CD4-positive, alpha-beta T cell treated with Interleukin-15 for 4 hours (primary cell): Measurements from ENCODE around the gene RAB3C.

Source experiments
- DNase-seq: peaks from one replicate; pipeline ENCODE4 v3.0.0-alpha.2; 2020; ENCODE audit warnings: low spot score

The RAB3C gene

DNA sequence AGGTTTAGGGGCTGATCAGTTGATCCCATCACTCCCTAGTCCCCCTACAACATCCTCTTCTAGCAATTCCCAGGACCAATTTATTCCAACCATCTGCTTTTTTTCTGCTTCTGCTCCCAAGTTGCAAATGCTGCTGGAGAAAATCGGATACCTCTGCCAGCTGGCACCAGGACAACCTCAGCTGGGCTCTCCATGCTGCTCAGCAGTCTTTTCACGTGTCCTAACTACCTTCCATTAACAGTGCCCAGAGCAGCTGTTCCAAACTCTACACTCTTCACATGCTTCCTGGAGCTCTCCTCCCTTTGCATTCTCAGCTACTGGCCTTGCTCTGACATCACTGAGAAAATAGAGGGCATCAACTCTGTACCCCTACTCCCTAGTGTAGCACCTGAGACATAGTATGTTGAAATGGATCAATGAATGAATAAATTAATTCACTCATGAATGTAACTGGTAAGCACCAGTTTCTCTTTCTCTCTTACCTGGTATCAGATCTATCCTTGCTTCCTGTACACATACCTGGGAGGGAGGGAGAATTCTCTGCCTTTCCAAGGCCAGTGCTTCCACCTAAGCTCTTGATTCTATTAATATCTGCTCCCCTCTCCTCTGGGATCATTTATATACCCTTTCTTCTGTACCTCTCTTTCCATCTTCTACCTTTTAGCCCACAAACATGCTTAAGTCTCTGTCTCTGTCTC is 191.0 kb downstream of the RAB3C start:
- DNase-seq, result no peak

- DNase-seq, result no peak
Measured at GRCh38 chr5:58774937-58775336, 192.1 kb downstream of the RAB3C start.

DNA sequence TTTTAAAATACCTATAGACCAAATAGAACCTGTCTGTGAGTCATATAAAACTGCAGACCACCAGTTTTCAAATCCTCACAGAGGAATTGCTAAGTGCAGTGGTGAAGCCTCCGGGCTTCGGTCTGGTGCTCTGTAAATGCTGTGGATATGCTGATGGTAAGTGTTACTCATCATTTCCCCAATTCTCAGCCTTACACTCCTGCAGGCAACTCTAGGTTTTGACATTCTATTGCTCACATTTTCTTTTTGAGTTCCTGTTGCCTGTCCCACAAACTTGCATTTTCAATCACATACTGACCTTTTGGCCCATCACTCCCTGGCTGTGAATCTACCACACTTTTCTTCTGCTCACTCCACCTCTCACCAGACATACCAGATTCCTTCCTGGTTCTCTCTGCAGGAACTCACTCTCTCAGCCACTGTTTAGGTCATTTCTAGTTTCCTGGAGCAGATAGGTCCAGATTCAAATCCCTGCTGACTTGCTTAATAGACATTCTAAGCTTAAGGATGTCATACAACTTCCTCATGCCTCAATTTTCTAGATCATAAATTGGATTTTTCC is 192.9 kb downstream of the RAB3C start:
- no peak for DNase-seq

DNA sequence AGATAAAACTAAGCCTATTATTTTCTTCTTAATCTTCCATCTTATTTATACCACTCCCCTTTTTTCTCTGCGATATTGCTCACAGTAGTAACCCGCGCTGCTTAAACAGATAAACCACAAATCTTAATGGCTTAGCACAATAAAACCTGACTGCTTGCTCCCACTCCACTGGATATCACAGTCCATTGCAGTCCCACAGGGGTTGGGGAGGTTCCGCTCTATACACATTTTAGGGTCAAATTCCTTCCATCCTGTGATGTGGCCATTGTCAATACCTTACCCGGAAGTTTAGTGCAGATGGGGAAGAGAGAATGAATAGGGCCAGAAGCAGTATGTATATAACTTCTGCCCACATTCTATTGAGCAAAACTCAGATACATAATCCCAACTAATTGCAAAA is 193.7 kb downstream of the RAB3C start:
- no peak for DNase-seq

GRCh38 chr5:58778888-58779287 is 196.0 kb downstream of the RAB3C start:
- no peak for DNase-seq

- DNase-seq, result no peak
Measured at GRCh38 chr5:58786035-58786434, 203.2 kb downstream of the RAB3C start.

DNA sequence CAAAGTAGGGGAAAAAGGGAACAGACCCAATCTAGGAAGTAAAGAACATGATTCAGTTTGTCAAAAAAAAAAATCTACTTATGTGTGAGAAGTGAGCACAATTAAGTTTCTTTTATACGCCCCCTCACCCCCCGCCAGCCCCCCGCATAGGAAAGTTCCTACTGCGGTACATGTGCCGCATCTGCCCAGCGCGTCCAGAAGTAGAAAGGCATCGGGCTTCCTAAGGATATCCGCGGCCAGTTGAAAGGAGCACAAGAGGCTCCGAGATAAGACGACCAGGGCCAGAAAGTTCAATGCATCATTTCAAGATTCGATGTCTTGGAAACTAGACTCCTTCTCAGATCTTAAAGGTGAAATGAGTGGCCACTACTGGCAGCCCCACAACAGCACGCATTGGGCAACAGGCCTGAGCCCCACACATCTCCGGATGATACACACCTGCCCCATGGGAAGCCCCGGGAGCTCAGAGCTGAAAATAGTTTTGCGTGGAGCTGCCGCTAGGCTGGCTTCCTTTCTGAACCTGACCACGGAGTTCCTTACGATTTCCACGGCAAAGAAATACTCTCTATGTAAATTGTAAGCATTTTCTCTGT is 203.9 kb downstream of the RAB3C start:
- no peak for DNase-seq

DNA sequence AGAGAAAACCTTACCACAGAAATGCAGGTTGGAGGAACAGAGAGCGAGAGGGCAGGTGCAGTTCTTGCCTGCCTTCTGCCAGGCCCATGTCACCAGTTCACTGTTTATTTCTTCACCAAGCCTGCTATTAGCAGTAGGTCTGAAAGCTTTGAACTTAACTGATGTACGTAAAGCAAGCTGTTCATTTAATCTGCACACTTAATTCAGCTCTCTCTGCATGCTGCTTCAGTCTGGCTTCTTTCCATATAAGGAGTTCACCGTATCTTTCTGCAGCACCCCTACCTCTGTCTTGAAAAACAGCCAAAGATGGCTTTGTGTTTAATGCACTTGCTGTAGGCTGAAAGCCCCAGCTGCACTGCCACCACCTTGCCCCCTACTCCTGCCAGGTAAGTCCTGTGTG is 205.1 kb downstream of the RAB3C start:
- DNase-seq, result no peak

DNA sequence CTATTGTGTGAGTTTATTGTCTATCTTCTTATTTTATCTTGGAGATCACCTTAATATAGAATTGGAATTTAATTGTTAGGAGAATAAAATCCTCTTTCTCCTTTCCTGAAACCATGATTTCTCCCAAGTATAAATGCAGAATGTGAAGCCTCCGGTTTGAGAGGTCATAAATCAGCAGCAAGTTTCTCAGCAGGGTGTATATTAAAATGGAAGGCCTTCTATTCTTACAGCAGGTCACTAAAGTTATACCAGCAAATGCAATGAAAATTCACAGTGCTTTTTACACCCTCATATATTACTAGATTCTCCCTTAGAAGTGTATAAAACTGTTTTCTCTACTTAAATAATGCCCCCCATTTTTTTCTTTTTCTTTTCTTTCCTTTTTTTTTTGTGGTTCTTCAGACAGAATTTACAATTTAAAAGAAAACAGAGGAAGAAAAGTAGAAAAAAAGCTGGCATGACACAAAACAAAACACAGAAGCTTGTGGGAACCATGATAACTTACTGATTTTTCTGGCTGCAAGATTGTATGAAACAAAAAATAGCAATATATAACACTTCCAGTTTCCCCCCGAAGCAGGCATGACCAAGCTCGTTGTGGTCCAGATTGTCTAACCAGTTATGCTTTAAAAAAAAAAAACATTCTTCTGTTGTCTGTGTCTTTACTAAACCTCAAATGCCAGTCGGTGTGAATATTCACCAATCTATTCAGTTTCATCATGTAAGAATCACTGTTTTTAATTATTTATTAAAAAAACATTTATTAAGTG is 211.2 kb downstream of the RAB3C start:
- no peak for DNase-seq

DNA sequence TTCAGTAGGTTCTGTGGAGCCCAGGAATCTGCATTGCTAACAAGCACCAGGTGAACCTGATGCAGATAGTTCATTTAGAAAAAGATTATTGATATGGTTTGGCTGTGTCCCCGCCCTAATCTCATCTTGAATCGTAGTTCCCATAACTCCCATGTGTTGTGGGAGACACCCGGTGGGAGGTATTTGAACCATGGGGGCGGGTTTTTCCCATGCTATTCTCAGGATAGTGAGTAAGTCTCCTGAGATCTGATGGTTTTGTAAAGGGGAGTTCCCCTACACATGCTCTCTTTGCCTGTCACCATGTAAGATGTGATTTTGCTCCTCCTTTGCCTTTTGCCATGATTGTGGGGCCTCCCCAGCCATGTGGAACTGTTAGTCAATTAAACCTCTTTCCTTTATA is 212.0 kb downstream of the RAB3C start:
- DNase-seq, result no peak

GRCh38 chr5:58795327-58795726 is 212.5 kb downstream of the RAB3C start:
- DNase-seq, result no peak

GRCh38 chr5:58797021-58797420 is 214.1 kb downstream of the RAB3C start:
- no peak for DNase-seq

DNA sequence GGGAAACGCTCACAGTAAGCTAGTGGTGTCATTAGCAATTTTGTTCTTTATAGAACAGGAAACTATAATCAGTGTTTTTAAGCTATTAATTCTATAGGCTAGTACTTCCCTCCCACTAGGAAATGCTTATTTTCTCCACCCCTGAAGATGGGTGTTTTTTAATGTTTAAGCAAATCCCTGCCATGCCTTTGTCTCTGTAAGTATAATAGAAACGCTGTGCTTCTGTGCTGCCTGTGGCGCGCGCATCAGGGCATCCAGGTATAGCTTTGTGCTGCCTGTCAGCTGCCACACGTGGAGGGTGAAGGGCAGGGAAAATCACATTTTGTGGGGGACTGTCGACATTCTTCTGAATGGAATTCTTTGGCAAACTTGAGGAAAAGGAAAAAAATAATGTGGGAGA is 217.5 kb downstream of the RAB3C start:
- no peak for DNase-seq

DNA sequence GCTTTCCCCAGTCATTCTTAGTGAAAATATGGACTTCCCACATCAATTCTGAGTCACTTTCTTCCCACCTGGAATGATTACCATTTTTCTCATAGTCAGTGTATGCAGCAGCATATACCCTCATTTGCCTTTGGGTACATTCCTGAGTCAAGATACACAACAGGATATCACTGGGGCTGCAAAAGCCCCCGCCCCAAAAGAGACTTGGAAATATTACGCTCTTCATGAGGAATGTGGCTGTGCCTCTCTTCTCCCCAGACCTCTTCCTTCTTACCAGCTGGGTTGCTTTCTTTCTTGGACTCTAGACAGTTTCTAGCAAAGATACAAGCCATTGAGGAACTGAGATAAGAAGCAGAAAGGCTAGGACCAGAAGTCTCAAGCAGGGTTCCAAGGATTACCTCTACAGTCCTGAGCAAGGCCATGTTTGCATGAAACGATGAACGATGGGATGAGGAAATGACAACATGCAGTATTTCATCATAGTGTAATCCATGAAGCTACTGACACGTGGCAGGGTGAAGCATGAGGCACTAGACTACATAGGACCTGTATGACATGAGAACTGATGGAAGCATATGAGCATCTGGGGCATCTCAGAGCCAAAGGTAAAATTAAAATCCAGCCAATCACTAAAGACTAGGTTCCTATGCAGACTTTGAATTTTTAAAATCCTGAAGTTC is 218.1 kb downstream of the RAB3C start:
- no peak for DNase-seq

DNA sequence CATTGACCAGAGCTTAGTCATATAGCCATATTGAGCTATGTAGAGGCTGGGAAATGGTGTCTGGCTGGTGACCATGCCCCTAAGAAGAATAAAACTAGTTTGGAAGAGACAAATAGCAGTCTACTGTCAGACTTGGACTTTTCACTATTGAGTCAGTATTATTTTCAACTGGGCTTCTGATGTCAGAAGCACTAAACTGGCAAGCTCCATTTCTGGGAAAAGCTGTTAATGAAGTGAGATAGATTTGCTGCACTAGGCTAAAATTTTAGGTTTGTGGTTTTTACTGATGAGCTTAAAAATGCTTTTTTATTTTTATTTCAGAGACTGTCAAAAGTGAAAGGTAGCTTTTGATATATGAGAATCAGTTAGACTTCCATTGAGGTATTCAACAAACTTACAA is 220.2 kb downstream of the RAB3C start:
- DNase-seq, result no peak

- no peak for DNase-seq
Measured at GRCh38 chr5:58804291-58804690, 221.4 kb downstream of the RAB3C start.

DNA sequence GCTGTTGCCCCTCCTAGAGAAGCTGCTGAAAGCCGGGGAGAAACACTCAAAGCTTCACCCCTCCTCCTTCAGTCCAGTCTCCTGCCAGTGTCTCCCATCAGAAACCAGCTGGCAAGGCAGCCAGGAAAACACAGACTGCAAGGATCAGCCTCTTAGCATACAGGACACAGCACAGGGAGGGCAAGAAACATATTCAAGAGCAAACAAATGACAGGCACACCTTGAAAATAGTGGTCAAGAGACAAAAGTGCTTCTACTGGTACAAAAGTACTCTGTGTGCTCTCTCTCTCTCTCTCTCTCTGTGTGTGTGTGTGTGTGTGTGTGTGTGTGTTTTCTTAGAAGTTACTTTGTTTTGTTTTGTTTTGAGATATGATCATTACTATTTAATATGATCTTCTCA is 227.2 kb downstream of the RAB3C start:
- DNase-seq, result no peak

DNA sequence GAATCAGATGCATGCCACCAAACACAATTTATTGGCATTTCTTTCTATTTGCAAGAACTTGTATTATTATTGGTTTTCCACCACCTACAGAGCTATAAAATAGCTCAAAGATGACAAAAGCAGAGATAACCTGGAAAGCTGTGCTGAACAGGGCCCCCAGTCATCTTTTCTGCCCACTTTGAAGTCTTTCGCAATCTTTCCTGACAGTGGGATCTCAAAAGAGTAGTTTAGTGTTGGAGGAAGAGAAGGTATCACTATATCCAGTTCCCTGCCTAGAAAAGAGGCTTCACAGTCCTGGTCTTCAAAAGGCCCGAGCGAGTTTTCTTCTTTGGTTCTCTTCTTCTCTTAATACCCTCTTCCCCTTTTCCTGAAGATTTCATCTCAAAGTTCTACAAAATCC is 231.0 kb downstream of the RAB3C start:
- DNase-seq, result no peak

- no peak for DNase-seq
Measured at GRCh38 chr5:58816181-58816731, 233.4 kb downstream of the RAB3C start.

DNA sequence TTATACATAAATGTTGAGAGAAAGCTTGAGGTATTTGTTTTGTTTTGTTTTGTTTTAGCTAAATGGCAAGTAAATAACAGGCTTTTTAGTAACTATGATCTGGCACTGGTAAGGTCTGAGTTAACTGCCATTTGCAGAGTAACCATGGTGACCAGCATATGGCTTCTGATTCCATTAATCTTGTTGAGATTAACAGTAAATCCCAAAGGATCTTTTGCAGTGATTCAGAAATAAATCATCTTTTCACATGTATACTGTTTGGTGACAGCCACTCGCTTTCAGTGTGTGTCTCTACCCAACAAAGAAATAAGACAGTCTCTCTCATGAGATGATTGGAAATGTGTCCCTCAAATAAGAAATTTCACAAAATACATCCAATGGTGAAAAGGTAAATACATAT is 235.6 kb downstream of the RAB3C start:
- no peak for DNase-seq

DNA sequence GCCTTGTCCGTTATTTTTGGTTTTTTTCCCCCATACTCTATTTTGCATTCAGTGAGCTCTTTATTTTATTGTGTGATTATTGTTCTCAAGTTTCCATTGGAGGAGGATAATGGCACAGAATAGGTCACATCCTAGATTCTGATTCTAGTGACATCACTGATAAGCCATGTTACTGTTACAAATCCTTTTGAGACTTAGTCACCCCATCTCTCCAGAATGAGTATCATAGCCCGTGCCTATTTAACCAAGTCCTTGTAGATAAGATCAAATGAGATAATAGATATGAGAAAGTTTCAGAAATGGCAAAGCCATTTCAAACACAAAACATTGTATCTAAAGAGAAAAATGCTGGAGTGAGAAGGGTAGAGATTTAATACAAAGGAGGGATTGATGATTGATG is 242.6 kb downstream of the RAB3C start:
- DNase-seq, result no peak

DNA sequence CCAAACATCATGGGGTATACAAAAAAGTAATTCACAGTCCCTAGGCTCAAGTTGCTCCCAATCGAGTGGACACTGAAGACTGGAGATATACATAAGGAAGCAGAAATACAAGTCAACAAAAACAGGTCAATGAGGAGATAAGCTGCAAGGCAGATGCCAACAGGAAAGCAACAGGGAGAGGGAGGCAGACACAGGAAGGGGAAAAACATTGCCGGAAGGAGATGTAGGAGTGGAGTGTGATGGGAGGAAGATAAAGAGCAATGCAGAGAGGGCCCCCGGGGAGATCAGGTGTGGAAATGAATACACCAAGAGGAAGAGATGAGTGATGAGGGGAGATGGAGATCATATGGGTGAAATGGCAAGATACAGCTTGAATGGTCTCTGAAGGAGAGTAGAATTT is 243.0 kb downstream of the RAB3C start:
- no peak for DNase-seq
